Upper lobe of left lung (tissue), 4 donors: ENCODE data around the gene GDF11.

Experiments
- POLR2AphosphoS5 ChIP-seq, 2 donors: sonication (generic); formaldehyde crosslinking; IDR thresholded peaks; one replicate each; pipeline ENCODE4 v1.5.1; 2017; ENCODE audit warnings: antibody characterized with exemption in 2 of 2
- TF ChIP-seq, protein P1 (sequence below), 6 experiments: fragments of 450-650 bp in 4 of 6; fragments of 200-600 bp in 2 of 6; sonication (generic) in 2 of 6; IDR thresholded peaks; one replicate each; pipeline ENCODE4 v1.5.1; 2016 to 2019; ENCODE audit warnings: antibody characterized with exemption in 6 of 6

GRCh38 chr12:55707219-55707671 is 35.7 kb upstream of the GDF11 start:
- TF ChIP-seq POLR2AphosphoS5 (IDR thresholded peaks at IDR 0.05) = no peak
- TF ChIP-seq, protein P1, sequence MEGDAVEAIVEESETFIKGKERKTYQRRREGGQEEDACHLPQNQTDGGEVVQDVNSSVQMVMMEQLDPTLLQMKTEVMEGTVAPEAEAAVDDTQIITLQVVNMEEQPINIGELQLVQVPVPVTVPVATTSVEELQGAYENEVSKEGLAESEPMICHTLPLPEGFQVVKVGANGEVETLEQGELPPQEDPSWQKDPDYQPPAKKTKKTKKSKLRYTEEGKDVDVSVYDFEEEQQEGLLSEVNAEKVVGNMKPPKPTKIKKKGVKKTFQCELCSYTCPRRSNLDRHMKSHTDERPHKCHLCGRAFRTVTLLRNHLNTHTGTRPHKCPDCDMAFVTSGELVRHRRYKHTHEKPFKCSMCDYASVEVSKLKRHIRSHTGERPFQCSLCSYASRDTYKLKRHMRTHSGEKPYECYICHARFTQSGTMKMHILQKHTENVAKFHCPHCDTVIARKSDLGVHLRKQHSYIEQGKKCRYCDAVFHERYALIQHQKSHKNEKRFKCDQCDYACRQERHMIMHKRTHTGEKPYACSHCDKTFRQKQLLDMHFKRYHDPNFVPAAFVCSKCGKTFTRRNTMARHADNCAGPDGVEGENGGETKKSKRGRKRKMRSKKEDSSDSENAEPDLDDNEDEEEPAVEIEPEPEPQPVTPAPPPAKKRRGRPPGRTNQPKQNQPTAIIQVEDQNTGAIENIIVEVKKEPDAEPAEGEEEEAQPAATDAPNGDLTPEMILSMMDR (IDR thresholded peaks at IDR 0.05) = no peak
